HepG2 (cell line): ENCODE measurements around the gene EHBP1. TPM values are rescaled to one million over a fixed set of nuclear protein-coding genes. Genes with fewer than 3 reads are reported as not detected.

Experiments
- ATF7-NPFF ChIP-seq: sonication (generic); formaldehyde crosslinking; IDR thresholded peaks from 2 replicates; pipeline ENCODE4 v1.8.1; 2023; ENCODE audit warnings: mild to moderate bottlenecking, low read depth, missing genetic modification reagents, moderate library complexity
- CCDC6 ChIP-seq: sonication (generic); formaldehyde crosslinking; IDR thresholded peaks from 2 replicates; pipeline ENCODE4 v1.8.1; 2022; ENCODE audit warnings: mild to moderate bottlenecking, missing genetic modification reagents, moderate library complexity
- EHMT2 ChIP-seq: fragments of 200-600 bp; sonication (generic); IDR thresholded peaks from 2 replicates; pipeline ENCODE4 v1.7.0; 2017; ENCODE audit warnings: antibody characterized with exemption, low read depth, low read length, borderline replicate concordance
- ELF3 ChIP-seq: IDR thresholded peaks from 2 replicates; pipeline ENCODE4 v1.6.1; 2016; ENCODE audit warnings: missing genetic modification reagents, missing compliant biosample characterization
- ETV5 ChIP-seq: IDR thresholded peaks from 2 replicates; pipeline ENCODE4 v1.6.1; 2018; ENCODE audit warnings: missing biosample characterization, missing genetic modification reagents, inconsistent platforms, borderline replicate concordance
- HNF4G ChIP-seq, 2 experiments: sonication (generic) in 1 of 2; formaldehyde crosslinking in 1 of 2; IDR thresholded peaks; 2 replicates each; pipeline versions ENCODE4 v1.4.0 to v1.6.1; 2011 to 2020; ENCODE audit warnings: borderline replicate concordance in 2 of 2, low read depth in 2 of 2, mild to moderate bottlenecking in 2 of 2, low read length in 1 of 2, missing genetic modification reagents in 1 of 2, moderate library complexity in 1 of 2
- MTA3 ChIP-seq: sonication (generic); formaldehyde crosslinking; IDR thresholded peaks from 2 replicates; pipeline ENCODE4 v1.4.0; 2020; ENCODE audit warnings: missing genetic modification reagents
- POLR2AphosphoS5 ChIP-seq: IDR thresholded peaks from 2 replicates; pipeline ENCODE4 v1.6.1; 2012; ENCODE audit warnings: low read depth, low read length
- RBM22 ChIP-seq: fragments of 200-400 bp; formaldehyde crosslinking; optimal IDR thresholded peaks from 2 replicates; pipeline ENCODE3; 2017; ENCODE audit warnings: mild to moderate bottlenecking, low read length, moderate library complexity
- RFXAP ChIP-seq: sonication (generic); formaldehyde crosslinking; IDR thresholded peaks from 2 replicates; pipeline ENCODE4 v1.4.0; 2020; ENCODE audit warnings: missing genetic modification reagents, borderline replicate concordance
- SAFB2 ChIP-seq: sonication (generic); formaldehyde crosslinking; IDR thresholded peaks from 2 replicates; pipeline ENCODE4 v1.5.1; 2020; ENCODE audit warnings: missing genetic modification reagents, low read depth, mild to moderate bottlenecking, borderline replicate concordance
- SMYD3 ChIP-seq: sonication (generic); formaldehyde crosslinking; IDR thresholded peaks from 2 replicates; pipeline ENCODE4 v1.8.1; 2023; ENCODE audit warnings: mild to moderate bottlenecking, missing genetic modification reagents
- TAF1 ChIP-seq: sonication (generic); formaldehyde crosslinking; IDR thresholded peaks from 2 replicates; pipeline ENCODE4 v1.4.0; 2020; ENCODE audit warnings: missing genetic modification reagents
- ZBTB8A ChIP-seq: sonication (generic); formaldehyde crosslinking; IDR thresholded peaks from 2 replicates; pipeline ENCODE4 v1.4.0; 2020; ENCODE audit warnings: mild to moderate bottlenecking, low read depth, missing genetic modification reagents, borderline replicate concordance
- ZEB1 ChIP-seq: IDR thresholded peaks from 2 replicates; pipeline ENCODE4 v1.6.1; 2012; ENCODE audit warnings: mild to moderate bottlenecking, low read depth, inconsistent platforms; ENCODE audit not compliant: insufficient replicate concordance
- ZFP36 ChIP-seq: fragments of 150-350 bp; IDR thresholded peaks from 2 replicates; pipeline ENCODE4 v1.6.1; 2018; ENCODE audit warnings: borderline replicate concordance, low read length, low read depth; ENCODE audit not compliant: partially characterized antibody
- ZFP41 ChIP-seq: sonication (generic); formaldehyde crosslinking; IDR thresholded peaks from 2 replicates; pipeline ENCODE4 v1.4.0; 2020; ENCODE audit warnings: mild to moderate bottlenecking, missing genetic modification reagents, borderline replicate concordance
- ZFP90 ChIP-seq: sonication (generic); formaldehyde crosslinking; IDR thresholded peaks from 2 replicates; pipeline ENCODE4 v1.8.0; 2022; ENCODE audit warnings: missing genetic modification reagents, mild to moderate bottlenecking, inconsistent platforms, borderline replicate concordance
- ZNF225 ChIP-seq: sonication (generic); formaldehyde crosslinking; IDR thresholded peaks from 2 replicates; pipeline ENCODE4 v1.4.0; 2020; ENCODE audit warnings: mild to moderate bottlenecking, missing genetic modification reagents
- ZNF326 ChIP-seq: sonication (generic); formaldehyde crosslinking; IDR thresholded peaks from 2 replicates; pipeline ENCODE4 v1.4.0; 2020; ENCODE audit warnings: missing genetic modification reagents, borderline replicate concordance
- ZNF549 ChIP-seq: sonication (generic); formaldehyde crosslinking; IDR thresholded peaks from 2 replicates; pipeline ENCODE4 v1.5.0; 2020; ENCODE audit warnings: missing genetic modification reagents
- ZNF674 ChIP-seq: sonication (generic); formaldehyde crosslinking; IDR thresholded peaks from 2 replicates; pipeline ENCODE4 v1.5.0; 2020; ENCODE audit warnings: low read depth, mild to moderate bottlenecking, missing genetic modification reagents
- ZNF776 ChIP-seq: sonication (generic); formaldehyde crosslinking; IDR thresholded peaks from 2 replicates; pipeline ENCODE4 v1.4.0; 2020; ENCODE audit warnings: mild to moderate bottlenecking, missing genetic modification reagents
- ZNF792 ChIP-seq: IDR thresholded peaks from 2 replicates; pipeline ENCODE4 v1.6.1; 2016
- ZSCAN20 ChIP-seq: sonication (generic); formaldehyde crosslinking; IDR thresholded peaks from 2 replicates; pipeline ENCODE4 v1.4.0; 2020; ENCODE audit warnings: missing genetic modification reagents, mild to moderate bottlenecking, borderline replicate concordance
- ZSCAN25 ChIP-seq: sonication (generic); formaldehyde crosslinking; IDR thresholded peaks from 2 replicates; pipeline ENCODE4 v1.8.0; 2022; ENCODE audit warnings: mild to moderate bottlenecking, missing genetic modification reagents
- ZSCAN31 ChIP-seq: sonication (generic); formaldehyde crosslinking; IDR thresholded peaks from 2 replicates; pipeline ENCODE4 v1.5.0; 2020; ENCODE audit warnings: low read depth, mild to moderate bottlenecking, missing genetic modification reagents
- polyA plus RNA-seq, 8 experiments: library from polyadenylated mRNA; depleted of rRNA in 3 of 8; stranded (reverse) in 7 of 8; unstranded in 1 of 8; fragments of >200 nt; fragmentation: Illumina TruSeq in 4 of 8; extraction: Trizol in 4 of 8; gene quantifications; 2 replicates each; pipeline versions ENCODE4 v1.2.1 to v1.2.3, GENCODE V29; 2011 to 2016; ENCODE audit warnings: low read depth in 4 of 8, missing spikeins in 1 of 8, mixed read lengths in 1 of 8; ENCODE audit not compliant: insufficient read depth in 1 of 8
- total RNA-seq, 5 experiments: library from RNA; depleted of rRNA; stranded (reverse); fragments of >200 nt; fragmentation: Illumina TruSeq; extraction: Trizol; gene quantifications; 2 replicates each; pipeline ENCODE4 v1.2.3, GENCODE V29; 2016; ENCODE audit warnings: low read depth in 1 of 5
- TF ChIP-seq, protein P1 (sequence below): sonication (generic); formaldehyde crosslinking; conservative IDR thresholded peaks from 2 replicates; pipeline ENCODE4 v1.5.0; 2020; ENCODE audit warnings: missing genetic modification reagents
- TF ChIP-seq, protein P2 (sequence below): IDR thresholded peaks from 2 replicates; pipeline ENCODE4 v1.6.1; 2012; ENCODE audit warnings: inconsistent platforms

EHBP1 gene
- total and polyA plus RNA-seq, 2 of the 13 experiments (the other 11 are each of a cell fraction or from before 2014, with no cell fraction given), result 93.5 to 146 TPM

DNA sequence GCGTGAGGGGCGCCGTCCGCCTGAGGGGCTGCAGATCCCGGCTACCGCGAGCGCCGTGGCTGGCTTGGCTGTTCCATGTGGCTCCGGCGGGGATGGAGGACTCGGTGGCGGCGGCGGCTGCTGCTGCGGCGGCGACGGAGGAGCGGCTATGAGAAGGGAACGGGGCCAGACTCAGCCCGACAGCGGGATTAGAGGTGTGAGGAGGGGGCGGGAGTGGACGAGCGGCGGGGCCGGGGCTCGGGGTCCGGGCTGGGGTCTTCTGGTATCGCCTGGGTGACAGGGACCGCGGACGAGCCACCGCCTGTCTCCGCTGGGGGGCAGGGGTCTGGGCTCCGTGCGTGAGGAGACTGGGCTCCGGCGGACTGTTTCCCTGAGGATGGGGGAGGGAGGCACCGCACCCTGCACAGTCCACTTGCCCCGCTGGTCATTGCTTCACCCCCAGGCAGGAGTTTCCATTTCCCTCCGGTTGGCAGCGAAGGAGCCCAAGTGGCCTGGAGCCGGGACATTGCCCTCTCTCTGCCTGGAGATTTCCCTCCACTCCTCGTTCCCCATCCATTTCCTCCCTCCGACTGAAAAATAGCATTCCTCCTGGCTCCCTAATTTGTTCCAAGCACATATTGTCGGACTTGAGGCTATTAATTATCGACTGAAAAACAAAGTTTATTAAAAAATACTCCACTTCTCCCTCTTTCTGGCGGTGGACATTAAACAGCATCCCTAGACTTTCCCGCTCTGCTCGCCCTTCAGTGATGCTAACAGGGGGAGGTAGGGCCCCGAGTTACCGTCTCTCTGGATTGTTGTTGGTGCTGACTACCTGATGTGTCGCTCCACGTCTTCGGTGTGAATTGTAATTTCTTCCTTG, 577 bp downstream of the EHBP1 start (continued):
- TF ChIP-seq ZNF549 (CRISPR knock-in tag) (no peak), ZNF776 (CRISPR knock-in tag) (peak; percentile 89; the same call in 1 of the 2 replicates), ZNF326 (no peak), RFXAP (CRISPR knock-in tag) (peak; percentile 50; the same call in 1 of the 2 replicates), ZSCAN25 (CRISPR knock-in tag) (no peak), SMYD3 (CRISPR knock-in tag) (peak; percentile 46; the same call in 1 of the 2 replicates), ZEB1 (peak; percentile 49), CCDC6 (CRISPR knock-in tag) (peak; percentile 72; the same call in 1 of the 2 replicates), RBM22 (peak; percentile 60), ZFP90 (CRISPR knock-in tag) (0 out of 2 replicates have a peak, but pooled peaks have one; percentile 16), ZBTB8A (CRISPR knock-in tag) (no peak), MTA3 (no peak), ZNF225 (CRISPR knock-in tag) (peak; percentile 77; the same call in 1 of the 2 replicates), ZFP41 (CRISPR knock-in tag) (peak; percentile 43; the same call in 1 of the 2 replicates), ZFP36 (no peak), POLR2AphosphoS5 (peak; percentile 44), ELF3 (peak; percentile 40; the same call in 1 of the 2 replicates), ZNF674 (CRISPR knock-in tag) (0 out of 2 replicates have a peak, but pooled peaks have one; percentile 25), ETV5 (CRISPR knock-in tag) (0 out of 2 replicates have a peak, but pooled peaks have one; percentile 18), ZSCAN31 (peak; percentile 42; the same call in 1 of the 2 replicates), HNF4G (IDR thresholded peaks at IDR 0.05; ENCODE audit: borderline replicate concordance, low read depth, low read length) (no peak), HNF4G (CRISPR knock-in tag; IDR thresholded peaks at IDR 0.05; ENCODE audit: borderline replicate concordance, low read depth) (0 out of 2 replicates have a peak, but pooled peaks have one; percentile 32), SAFB2 (CRISPR knock-in tag) (no peak), TAF1 (CRISPR knock-in tag) (peak; percentile 91), ZSCAN20 (peak; percentile 53; the same call in 1 of the 2 replicates), EHMT2 (no peak), ZNF792 (peak; percentile 9; the same call in 1 of the 2 replicates), ATF7-NPFF (0 out of 2 replicates have a peak, but pooled peaks have one; percentile 14)
- TF ChIP-seq, protein P1, sequence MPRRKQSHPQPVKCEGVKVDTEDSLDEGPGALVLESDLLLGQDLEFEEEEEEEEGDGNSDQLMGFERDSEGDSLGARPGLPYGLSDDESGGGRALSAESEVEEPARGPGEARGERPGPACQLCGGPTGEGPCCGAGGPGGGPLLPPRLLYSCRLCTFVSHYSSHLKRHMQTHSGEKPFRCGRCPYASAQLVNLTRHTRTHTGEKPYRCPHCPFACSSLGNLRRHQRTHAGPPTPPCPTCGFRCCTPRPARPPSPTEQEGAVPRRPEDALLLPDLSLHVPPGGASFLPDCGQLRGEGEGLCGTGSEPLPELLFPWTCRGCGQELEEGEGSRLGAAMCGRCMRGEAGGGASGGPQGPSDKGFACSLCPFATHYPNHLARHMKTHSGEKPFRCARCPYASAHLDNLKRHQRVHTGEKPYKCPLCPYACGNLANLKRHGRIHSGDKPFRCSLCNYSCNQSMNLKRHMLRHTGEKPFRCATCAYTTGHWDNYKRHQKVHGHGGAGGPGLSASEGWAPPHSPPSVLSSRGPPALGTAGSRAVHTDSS, result no peak
- TF ChIP-seq, protein P2, sequence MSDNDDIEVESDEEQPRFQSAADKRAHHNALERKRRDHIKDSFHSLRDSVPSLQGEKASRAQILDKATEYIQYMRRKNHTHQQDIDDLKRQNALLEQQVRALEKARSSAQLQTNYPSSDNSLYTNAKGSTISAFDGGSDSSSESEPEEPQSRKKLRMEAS, result peak; percentile 45
